ENCODE results near the gene WDFY3. TPM values are rescaled to one million over a fixed set of nuclear protein-coding genes. Genes with fewer than 3 reads are reported as not detected.

WDFY3 gene
- polyA plus RNA-seq, 4 donors: 3.0 to 33.3 (median 6.4) TPM

DNA sequence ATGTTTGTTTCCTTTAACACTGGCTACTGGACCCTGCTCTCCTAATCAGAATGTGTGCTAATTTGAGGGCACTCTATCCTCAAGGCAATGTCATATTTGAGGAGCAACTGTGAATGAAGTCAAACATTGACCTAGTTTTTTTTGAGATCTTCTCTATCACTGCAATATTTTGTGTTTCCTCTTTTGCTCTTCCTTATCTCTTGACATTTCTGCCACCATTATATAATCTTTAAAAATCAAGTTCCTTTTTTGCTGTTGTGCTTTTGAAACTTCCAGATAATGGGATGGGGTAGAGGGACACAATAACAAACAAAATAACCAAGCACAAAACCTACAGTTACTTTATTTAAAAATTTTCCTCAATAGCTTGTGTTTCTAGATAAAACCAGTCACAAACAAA is 7.4 kb upstream of the WDFY3 start:
- no peak overlapping the region for H3K27ac ChIP-seq (ENCODE audit: low read depth in 1 of 3, low read length in 2 of 3)
- H3K4me1 ChIP-seq (ENCODE audit: control insufficient read depth in 3 of 3, insufficient read depth in 2 of 3, low read depth in 1 of 3, low read length in 2 of 3): no peaks in the 10 kb centered on the region
- no peaks in the 10 kb centered on the region for H3K36me3 ChIP-seq (ENCODE audit: control insufficient read depth in 3 of 3, insufficient read depth in 2 of 3, low read depth in 1 of 3, low read length in 3 of 3)
- no peaks in the 10 kb centered on the region for H3K27me3 ChIP-seq (ENCODE audit: control insufficient read depth in 3 of 3, insufficient read depth in 3 of 3, low read length in 3 of 3)
- H3K9me3 ChIP-seq (ENCODE audit: control insufficient read depth in 2 of 2, insufficient read depth in 1 of 2, low read depth in 1 of 2, low read length in 1 of 2): no peaks in the 10 kb centered on the region
- no peak for FAIRE-seq
- DNase-seq: no peak
- H3K4me3 ChIP-seq (ENCODE audit: low read depth in 1 of 3, low read length in 3 of 3): no peak overlapping the region

DNA sequence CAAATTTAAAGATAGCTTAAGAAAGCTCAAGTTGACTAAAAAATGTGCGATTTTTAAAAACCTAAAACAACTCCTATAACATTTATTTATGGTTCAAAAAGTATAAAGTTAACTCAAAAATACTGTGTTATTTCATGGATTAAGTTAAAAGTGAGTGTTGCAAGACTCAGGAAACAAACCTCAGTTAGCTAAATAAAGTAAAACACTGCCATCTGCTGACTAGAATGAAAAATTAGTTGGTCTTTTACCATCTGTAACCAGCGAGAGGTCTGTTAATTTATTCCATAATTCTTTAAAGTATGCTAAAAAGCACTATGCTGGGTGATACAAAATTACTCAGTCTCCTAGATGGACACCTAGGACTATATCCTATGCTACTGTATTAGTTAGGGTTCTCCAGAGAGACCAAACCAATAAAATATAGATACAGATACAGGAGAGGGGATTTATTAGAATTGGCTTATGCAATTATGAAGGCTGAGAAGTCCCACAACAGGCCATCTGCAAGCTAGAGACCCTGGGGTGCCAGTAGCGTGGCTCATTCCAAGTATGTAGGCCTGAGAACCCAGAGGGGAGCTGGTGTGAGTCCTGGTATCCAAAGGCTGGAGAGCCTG is 4.9 kb upstream of the WDFY3 start:
- FAIRE-seq: peak; percentile 86
- WGBS, 3 donors: 11 to 17% (median 16%) methylated on average over 3 of the region's 3 CpGs
- peak; percentile 49 to 53 for DNase-seq

DNA sequence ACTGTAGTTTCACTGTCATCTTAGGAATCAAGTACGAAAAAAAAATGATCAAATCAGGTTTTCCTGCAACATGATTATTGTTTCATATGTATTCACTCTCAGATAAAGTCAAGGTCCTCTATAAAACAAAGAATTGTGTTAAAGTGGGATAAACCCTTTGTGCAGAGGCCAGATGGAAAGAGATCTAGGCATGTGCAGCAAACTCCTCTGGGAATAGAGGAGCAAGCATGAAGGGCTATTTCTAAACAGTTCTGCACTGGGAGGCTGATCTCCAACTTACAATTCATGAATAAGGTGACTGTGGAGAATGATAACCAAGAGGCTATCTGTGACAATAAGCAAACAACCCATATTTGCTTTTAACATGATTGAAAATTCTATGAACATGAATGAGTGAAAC is 2.4 kb upstream of the WDFY3 start:
- Histone ChIP-seq H3K4me1 (ENCODE audit: control insufficient read depth in 3 of 3, insufficient read depth in 2 of 3, low read depth in 1 of 3, low read length in 2 of 3) (no peaks in the 10 kb centered on the region), H3K4me3 (ENCODE audit: low read depth in 1 of 3, low read length in 3 of 3) (no peak overlapping the region)
- no peak for FAIRE-seq

More for the DNA sequence above, 4.9 kb upstream of the WDFY3 start:
- Histone ChIP-seq H3K4me3 (ENCODE audit: low read depth in 1 of 3, low read length in 3 of 3) (no peak overlapping the region), H3K27ac (ENCODE audit: low read depth in 1 of 3, low read length in 2 of 3) (no peak overlapping the region), H3K27me3 (ENCODE audit: control insufficient read depth in 3 of 3, insufficient read depth in 3 of 3, low read length in 3 of 3) (no peaks in the 10 kb centered on the region), H3K9me3 (ENCODE audit: control insufficient read depth in 2 of 2, insufficient read depth in 1 of 2, low read depth in 1 of 2, low read length in 1 of 2) (no peaks in the 10 kb centered on the region), H3K36me3 (ENCODE audit: control insufficient read depth in 3 of 3, insufficient read depth in 2 of 3, low read depth in 1 of 3, low read length in 3 of 3) (no peaks in the 10 kb centered on the region), H3K4me1 (ENCODE audit: control insufficient read depth in 3 of 3, insufficient read depth in 2 of 3, low read depth in 1 of 3, low read length in 2 of 3) (no peaks in the 10 kb centered on the region)

DNA sequence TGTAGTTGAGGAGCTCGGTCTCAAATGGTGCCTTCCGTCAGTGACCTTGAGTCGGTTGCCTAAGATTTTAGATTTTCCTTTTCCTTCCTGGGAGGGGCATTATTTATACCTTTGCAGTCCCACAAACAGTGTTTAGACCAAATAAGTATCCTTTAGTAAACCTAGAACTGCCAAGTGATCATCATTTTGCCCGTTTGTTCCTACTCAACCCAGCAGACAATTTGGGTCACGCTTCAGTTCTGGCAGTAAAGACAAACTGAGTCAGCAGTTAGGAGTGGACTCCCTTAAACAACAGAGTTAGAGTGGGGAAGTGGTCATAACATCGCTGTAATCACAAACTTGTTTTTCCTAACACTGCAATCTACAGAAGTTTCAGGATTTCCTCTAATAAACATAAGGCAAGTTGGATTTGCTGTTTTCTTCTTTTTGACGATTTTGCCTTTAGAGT is 777 bp upstream of the WDFY3 start:
- Histone ChIP-seq H3K4me1 (ENCODE audit: control insufficient read depth in 3 of 3, insufficient read depth in 2 of 3, low read depth in 1 of 3, low read length in 2 of 3) (no peaks in the 10 kb centered on the region), H3K4me3 (ENCODE audit: low read depth in 1 of 3, low read length in 3 of 3) (peak overlapping the region; percentile 71 to 97 (median 83)), H3K36me3 (ENCODE audit: control insufficient read depth in 3 of 3, insufficient read depth in 2 of 3, low read depth in 1 of 3, low read length in 3 of 3) (peaks cover 0 to 2% (median 0%) of the 10 kb centered on the region in 3 donors), H3K9me3 (ENCODE audit: control insufficient read depth in 2 of 2, insufficient read depth in 1 of 2, low read depth in 1 of 2, low read length in 1 of 2) (no peaks in the 10 kb centered on the region), H3K27me3 (ENCODE audit: control insufficient read depth in 3 of 3, insufficient read depth in 3 of 3, low read length in 3 of 3) (no peaks in the 10 kb centered on the region), H3K27ac (ENCODE audit: low read depth in 1 of 3, low read length in 2 of 3) (peak overlapping the region in 2 of 3 donors; percentile 84 to 93)
- peak in 1 of 2 donors; percentile 14 for DNase-seq
- no peak for FAIRE-seq
- WGBS, 3 donors: 4 to 7% (median 7%) methylated on average over 7 of the region's 7 CpGs

More for the DNA sequence above, 2.4 kb upstream of the WDFY3 start:
- Histone ChIP-seq H3K36me3 (ENCODE audit: control insufficient read depth in 3 of 3, insufficient read depth in 2 of 3, low read depth in 1 of 3, low read length in 3 of 3) (peaks cover 0 to 2% (median 0%) of the 10 kb centered on the region in 3 donors), H3K9me3 (ENCODE audit: control insufficient read depth in 2 of 2, insufficient read depth in 1 of 2, low read depth in 1 of 2, low read length in 1 of 2) (no peaks in the 10 kb centered on the region), H3K27ac (ENCODE audit: low read depth in 1 of 3, low read length in 2 of 3) (no peak overlapping the region), H3K27me3 (ENCODE audit: control insufficient read depth in 3 of 3, insufficient read depth in 3 of 3, low read length in 3 of 3) (no peaks in the 10 kb centered on the region)
- 82 to 92% (median 92%) methylated on average over 1 of the region's 1 CpG for whole genome bisulfite sequencing, 3 donors
- DNase-seq: no peak

DNA sequence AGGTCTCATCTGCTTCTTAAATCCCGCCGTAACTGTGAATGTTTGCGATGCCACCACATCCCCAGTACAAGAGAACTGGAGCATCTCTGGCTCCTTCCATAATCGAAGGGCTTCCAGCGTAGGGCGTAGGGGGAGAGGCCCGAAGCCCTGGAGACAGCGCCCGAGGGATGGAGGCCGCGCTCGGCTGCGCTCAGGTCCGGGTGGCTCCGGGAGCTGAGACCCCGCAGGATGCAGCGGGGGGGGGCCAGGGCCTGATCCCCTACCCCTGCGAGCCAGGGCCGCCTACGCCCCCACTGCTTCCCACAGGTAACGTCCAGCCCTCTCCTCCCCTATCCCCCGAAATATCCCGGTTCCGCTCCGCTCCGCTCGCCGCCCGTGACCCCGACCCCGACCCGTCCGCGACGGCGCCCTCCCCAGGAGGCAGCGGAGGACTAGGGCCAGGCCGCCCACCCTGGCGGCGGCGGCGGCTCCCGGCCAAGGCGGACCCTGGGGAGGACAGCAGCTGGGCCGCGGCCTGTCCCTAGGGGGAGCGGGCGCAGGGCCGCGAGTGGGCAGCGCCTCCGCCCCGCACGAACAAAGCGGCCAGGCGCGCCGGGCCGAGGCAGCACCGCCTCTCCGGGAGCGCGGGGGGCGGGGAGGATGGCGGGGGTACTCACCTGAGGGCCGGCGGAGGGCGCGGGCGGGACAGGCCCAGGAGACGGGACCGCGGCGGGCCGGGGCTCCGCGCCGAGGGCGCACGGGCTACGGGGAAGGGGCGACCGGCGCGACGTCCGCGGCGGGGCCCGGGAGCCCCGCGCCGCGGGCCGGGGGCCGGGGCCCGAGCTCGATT is 723 bp downstream of the WDFY3 start:
- no peaks in the 10 kb centered on the region for H3K27me3 ChIP-seq (ENCODE audit: control insufficient read depth in 3 of 3, insufficient read depth in 3 of 3, low read length in 3 of 3)
- peak overlapping the region; percentile 73 to 93 (median 84) for H3K27ac ChIP-seq (ENCODE audit: low read depth in 1 of 3, low read length in 2 of 3)
- no peaks in the 10 kb centered on the region for H3K9me3 ChIP-seq (ENCODE audit: control insufficient read depth in 2 of 2, insufficient read depth in 1 of 2, low read depth in 1 of 2, low read length in 1 of 2)
- FAIRE-seq: no peak
- DNase-seq: peak; percentile 22 to 75
- 2 to 6% (median 3%) methylated on average over 33 to 98 of the region's 98 CpGs for WGBS, 3 donors
- H3K4me3 ChIP-seq (ENCODE audit: low read depth in 1 of 3, low read length in 3 of 3): peak overlapping the region; percentile 71 to 97 (median 83)
- peaks cover 0 to 2% (median 0%) of the 10 kb centered on the region in 3 donors for H3K36me3 ChIP-seq (ENCODE audit: control insufficient read depth in 3 of 3, insufficient read depth in 2 of 3, low read depth in 1 of 3, low read length in 3 of 3)
- no peaks in the 10 kb centered on the region for H3K4me1 ChIP-seq (ENCODE audit: control insufficient read depth in 3 of 3, insufficient read depth in 2 of 3, low read depth in 1 of 3, low read length in 2 of 3)

DNA sequence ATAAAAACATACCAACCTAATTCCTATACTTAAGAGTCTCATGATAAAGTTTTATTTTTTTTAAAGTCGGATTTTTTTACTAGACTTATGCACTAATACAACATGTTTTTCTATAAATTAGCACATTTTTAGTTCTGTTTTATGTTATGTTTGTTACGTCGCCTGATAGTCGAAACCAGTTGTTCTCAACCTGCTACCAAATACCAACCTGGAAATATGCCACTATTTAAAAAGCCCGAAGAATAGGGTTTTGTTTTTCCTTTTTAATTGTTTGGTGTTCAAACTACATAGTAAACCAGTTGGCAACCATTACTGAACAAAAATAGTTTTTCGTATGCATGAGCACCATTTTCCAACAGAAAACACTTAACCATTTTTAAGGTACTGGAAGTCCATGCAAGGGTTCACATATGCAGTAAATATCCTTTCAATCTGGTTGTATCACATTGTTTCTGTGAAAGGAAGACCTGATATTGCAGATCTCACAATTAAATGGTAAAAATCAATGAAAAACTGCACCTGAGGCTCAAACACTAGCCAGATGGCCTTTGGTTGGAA is 1.4 kb downstream of the WDFY3 start:
- H3K27ac ChIP-seq (ENCODE audit: low read depth in 1 of 3, low read length in 2 of 3): peak overlapping the region in 1 of 3 donors; percentile 75
- no peaks in the 10 kb centered on the region for H3K4me1 ChIP-seq (ENCODE audit: control insufficient read depth in 3 of 3, insufficient read depth in 2 of 3, low read depth in 1 of 3, low read length in 2 of 3)
- FAIRE-seq: no peak
- peaks cover 0 to 2% (median 0%) of the 10 kb centered on the region in 3 donors for H3K36me3 ChIP-seq (ENCODE audit: control insufficient read depth in 3 of 3, insufficient read depth in 2 of 3, low read depth in 1 of 3, low read length in 3 of 3)
- no peaks in the 10 kb centered on the region for H3K9me3 ChIP-seq (ENCODE audit: control insufficient read depth in 2 of 2, insufficient read depth in 1 of 2, low read depth in 1 of 2, low read length in 1 of 2)
- WGBS, 3 donors: 62 to 68% (median 67%) methylated on average over 6 of the region's 6 CpGs
- H3K4me3 ChIP-seq (ENCODE audit: low read depth in 1 of 3, low read length in 3 of 3): peak overlapping the region; percentile 71 to 97 (median 83)
- H3K27me3 ChIP-seq (ENCODE audit: control insufficient read depth in 3 of 3, insufficient read depth in 3 of 3, low read length in 3 of 3): no peaks in the 10 kb centered on the region
- no peak for DNase-seq

DNA sequence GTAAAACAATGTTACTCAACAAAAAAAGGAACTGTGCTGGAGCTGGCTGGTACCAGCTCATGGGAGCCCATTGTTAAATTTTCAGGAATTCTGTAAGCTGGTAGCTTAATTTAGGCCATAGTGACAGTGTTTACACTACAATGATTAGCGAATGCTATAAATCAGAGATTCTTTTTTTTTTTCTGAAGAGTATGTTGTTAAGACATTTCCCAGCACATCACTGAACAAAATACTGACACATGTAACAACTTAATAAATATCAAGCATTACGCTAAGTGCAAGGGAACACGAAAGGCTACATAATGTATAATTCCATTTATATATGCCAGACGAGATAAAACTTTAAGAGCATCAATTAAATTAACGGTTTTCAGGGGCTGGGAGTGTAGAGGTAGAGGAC is 4.4 kb downstream of the WDFY3 start:
- 78 to 83% (median 78%) methylated on average over 5 of the region's 5 CpGs for WGBS, 3 donors

DNA sequence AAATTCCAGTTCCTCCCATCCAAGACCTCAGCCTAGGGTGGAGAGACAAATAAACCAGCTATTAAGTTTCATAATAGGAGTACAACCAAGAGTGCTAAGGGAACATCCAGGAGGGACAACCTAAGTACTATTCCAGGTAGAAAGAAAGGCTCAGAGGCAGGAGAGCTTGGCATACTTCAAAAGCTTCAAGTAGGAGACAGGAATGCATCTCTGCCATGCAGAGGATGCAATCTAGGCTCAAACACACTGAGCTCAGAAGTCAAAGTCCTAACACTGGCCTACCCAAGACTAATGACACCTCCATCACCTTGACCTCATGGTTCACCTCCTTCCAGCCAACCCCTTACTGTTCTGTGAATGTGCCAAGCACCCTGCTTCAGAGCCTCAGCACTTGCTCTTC is 8.1 kb downstream of the WDFY3 start:
- Histone ChIP-seq H3K36me3 (ENCODE audit: control insufficient read depth in 3 of 3, insufficient read depth in 2 of 3, low read depth in 1 of 3, low read length in 3 of 3) (no peaks in the 10 kb centered on the region), H3K4me1 (ENCODE audit: control insufficient read depth in 3 of 3, insufficient read depth in 2 of 3, low read depth in 1 of 3, low read length in 2 of 3) (peaks cover 0 to 2% (median 0%) of the 10 kb centered on the region in 3 donors), H3K27ac (ENCODE audit: low read depth in 1 of 3, low read length in 2 of 3) (no peak overlapping the region), H3K9me3 (ENCODE audit: control insufficient read depth in 2 of 2, insufficient read depth in 1 of 2, low read depth in 1 of 2, low read length in 1 of 2) (no peaks in the 10 kb centered on the region), H3K4me3 (ENCODE audit: low read depth in 1 of 3, low read length in 3 of 3) (no peak overlapping the region), H3K27me3 (ENCODE audit: control insufficient read depth in 3 of 3, insufficient read depth in 3 of 3, low read length in 3 of 3) (no peaks in the 10 kb centered on the region)
- DNase-seq (no peak), FAIRE-seq (no peak)

More for the DNA sequence above, 4.4 kb downstream of the WDFY3 start:
- peaks cover 0 to 2% (median 0%) of the 10 kb centered on the region in 3 donors for H3K4me1 ChIP-seq (ENCODE audit: control insufficient read depth in 3 of 3, insufficient read depth in 2 of 3, low read depth in 1 of 3, low read length in 2 of 3)
- no peak overlapping the region for H3K27ac ChIP-seq (ENCODE audit: low read depth in 1 of 3, low read length in 2 of 3)
- H3K9me3 ChIP-seq (ENCODE audit: control insufficient read depth in 2 of 2, insufficient read depth in 1 of 2, low read depth in 1 of 2, low read length in 1 of 2): no peaks in the 10 kb centered on the region
- H3K4me3 ChIP-seq (ENCODE audit: low read depth in 1 of 3, low read length in 3 of 3): no peak overlapping the region
- peaks cover 0 to 2% (median 0%) of the 10 kb centered on the region in 3 donors for H3K36me3 ChIP-seq (ENCODE audit: control insufficient read depth in 3 of 3, insufficient read depth in 2 of 3, low read depth in 1 of 3, low read length in 3 of 3)
- DNase-seq: no peak
- no peaks in the 10 kb centered on the region for H3K27me3 ChIP-seq (ENCODE audit: control insufficient read depth in 3 of 3, insufficient read depth in 3 of 3, low read length in 3 of 3)
- FAIRE-seq: no peak
